ENCODE results near the gene C20orf202. TPM values are rescaled to one million over a fixed set of nuclear protein-coding genes. Genes with fewer than 3 reads are reported as not detected.

C20orf202 gene
- total and polyA plus RNA-seq, 7 experiments from 2014 or later = 0.22 TPM; not detected in 5

DNA sequence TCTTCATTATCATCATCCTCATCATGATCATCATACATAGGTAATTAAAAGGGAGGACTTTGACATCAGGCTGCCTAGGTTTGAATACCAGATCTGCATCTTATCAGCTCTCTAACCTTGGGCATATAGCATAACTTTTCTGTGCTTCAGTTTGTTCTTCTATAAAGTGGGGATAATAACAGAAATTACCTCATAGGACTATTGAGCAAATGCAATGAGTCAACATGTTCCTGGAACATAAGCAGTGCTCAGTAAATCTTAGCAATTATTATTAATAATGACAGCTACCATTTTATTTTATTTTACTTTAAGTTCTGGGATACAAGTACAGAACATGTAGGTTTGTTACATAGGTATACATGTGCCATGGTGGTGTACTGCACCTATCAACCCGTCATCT lies 7.2 kb downstream of the C20orf202 start:
- intact Hi-C loops (cut with micrococcal nuclease) = loop anchor here (5.0 to 10.0 kb wide), 4 partner anchors 238 to 666 kb away; partner anchors contain the start of gene CSNK2A1 (in 1 of the 2)
- Mint-ChIP-seq H3K27ac (no peak overlapping the region), H3K9me3 (no peaks in the 10 kb centered on the region), H3K27me3 (peaks cover 0 to 18% (median 0%) of the 10 kb centered on the region in 5 donors), H3K4me3 (no peak overlapping the region), H3K4me1 (peaks cover 9 to 28% (median 17%) of the 10 kb centered on the region in 7 donors), H3K36me3 (no peaks in the 10 kb centered on the region)
- Histone ChIP-seq H3K9me3 (ENCODE audit: control insufficient read depth in 2 of 3, low read length in 3 of 3) (no peaks in the 10 kb centered on the region), H3K27me3 (ENCODE audit: control insufficient read depth in 2 of 2, insufficient read depth in 2 of 2, low read length in 2 of 2) (no peaks in the 10 kb centered on the region), H3K27ac (ENCODE audit: low read depth, low read length) (no peak overlapping the region), H3K4me1 (ENCODE audit: control insufficient read depth in 2 of 2, insufficient read depth in 2 of 2, low read length in 2 of 2) (peaks cover 5 to 6% of the 10 kb centered on the region in 2 donors), H3K36me3 (ENCODE audit: control insufficient read depth in 2 of 3, insufficient read depth in 3 of 3, low read length in 3 of 3) (no peaks in the 10 kb centered on the region), H3K4me3 (ENCODE audit: low read length) (no peak overlapping the region)
- CTCF ChIA-PET = interaction anchor here (1.5 to 2.0 kb wide), 2 partner anchors 228 to 395 kb away, joined by 3 to 6 read pairs; no protein-coding TSS in a partner anchor
- DNase-seq (no peak), ATAC-seq (no peak)
- POLR2A ChIA-PET = no interaction called here

DNA sequence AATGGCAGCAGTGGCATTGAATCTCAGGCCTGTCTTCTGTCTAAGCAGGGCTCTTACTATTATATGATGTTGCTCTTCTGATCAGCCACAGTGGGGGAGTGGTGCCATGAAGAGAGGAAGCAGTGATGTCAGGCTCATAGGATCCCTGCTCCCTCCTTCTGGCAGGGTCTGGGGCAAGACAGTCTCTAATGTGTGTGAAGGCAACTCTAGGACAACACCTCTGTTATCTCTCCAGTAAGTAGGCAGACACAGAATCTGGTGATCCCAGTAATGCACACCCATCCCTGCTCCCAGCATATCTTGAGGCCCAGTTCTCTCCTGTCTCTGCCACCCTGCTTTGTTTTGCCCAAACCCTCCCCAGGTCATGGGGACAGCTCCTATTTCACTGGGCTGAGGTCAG lies 8.8 kb downstream of the C20orf202 start:
- Mint-ChIP-seq H3K4me3 (no peak overlapping the region), H3K4me1 (peaks cover 21 to 43% (median 32%) of the 10 kb centered on the region in 7 donors), H3K27me3 (peaks cover 0 to 18% (median 0%) of the 10 kb centered on the region in 5 donors), H3K36me3 (no peaks in the 10 kb centered on the region), H3K27ac (peak overlapping the region in 1 of 9 donors; percentile 32), H3K9me3 (no peaks in the 10 kb centered on the region)
- intact Hi-C loops (cut with micrococcal nuclease) = loop anchor here (2.0 to 10.0 kb wide), 5 partner anchors 27 to 667 kb away; partner anchors contain the start of genes CSNK2A1 (in 1 of the 2) and TMEM74B (in 1 of the 2)
- ChIA-PET CTCF (interaction anchor here (0.8 to 3.1 kb wide), 5 partner anchors 13 to 396 kb away, joined by 3 to 20 read pairs (median 3); no protein-coding TSS in a partner anchor), POLR2A (interaction anchor here (0.6 kb wide), 1 partner anchor 396 kb away, joined by 3 read pairs; no protein-coding TSS in a partner anchor)
- H3K27me3 ChIP-seq (ENCODE audit: control insufficient read depth in 2 of 2, insufficient read depth in 2 of 2, low read length in 2 of 2) = no peaks in the 10 kb centered on the region
- H3K4me1 ChIP-seq (ENCODE audit: control insufficient read depth in 2 of 2, insufficient read depth in 2 of 2, low read length in 2 of 2) = peaks cover 5 to 22% of the 10 kb centered on the region in 2 donors
- no peak overlapping the region for H3K4me3 ChIP-seq (ENCODE audit: low read length)
- DNase-seq (no peak), ATAC-seq (no peak)
- no peak overlapping the region for H3K27ac ChIP-seq (ENCODE audit: low read depth, low read length)
- no peaks in the 10 kb centered on the region for H3K36me3 ChIP-seq (ENCODE audit: control insufficient read depth in 2 of 3, insufficient read depth in 3 of 3, low read length in 3 of 3)
- H3K9me3 ChIP-seq (ENCODE audit: control insufficient read depth in 2 of 3, low read length in 3 of 3) = no peaks in the 10 kb centered on the region

DNA sequence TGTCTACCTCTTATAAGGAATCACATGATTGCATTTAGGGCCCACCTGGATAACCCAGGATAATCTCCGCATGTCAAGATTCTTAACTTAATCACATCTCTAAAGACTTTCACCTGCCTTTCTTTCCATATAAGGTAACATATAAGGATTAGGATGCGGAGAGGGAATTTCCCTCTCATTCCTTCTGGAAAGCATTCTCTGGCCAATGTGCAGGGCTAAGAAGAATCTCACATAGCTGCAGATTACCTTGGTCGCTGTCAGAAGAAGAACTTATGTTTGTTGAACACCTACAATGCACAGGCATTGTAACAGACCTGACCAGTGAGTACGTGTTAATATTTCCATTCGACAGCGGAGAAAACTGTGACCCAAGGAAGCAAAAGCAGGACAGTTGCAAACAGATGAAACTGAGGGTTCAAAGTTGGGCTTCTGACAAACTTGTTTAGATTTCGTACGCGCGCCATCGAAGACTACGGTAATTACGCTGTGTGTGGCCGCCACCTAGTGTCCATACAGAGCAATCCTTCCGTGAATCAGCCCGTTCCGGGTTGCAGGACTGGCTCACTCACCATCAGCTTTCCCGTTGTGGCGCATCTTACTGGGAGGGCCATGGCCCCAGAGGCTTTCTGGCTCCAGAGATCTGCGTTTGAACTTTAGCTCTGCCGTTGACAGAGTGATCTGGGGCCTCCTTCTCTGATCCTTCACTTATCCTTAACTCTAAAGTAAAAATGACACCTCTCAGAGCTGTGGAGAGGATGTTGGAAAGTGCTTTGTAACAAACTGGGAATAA lies 9.5 kb downstream of the C20orf202 start:
- H3K27ac Mint-ChIP-seq = peak overlapping the region in 5 of 9 donors; percentile 0 to 97 (median 37)
- H3K4me3 Mint-ChIP-seq = peak overlapping the region in 4 of 10 donors; percentile 9 to 41 (median 36)
- intact Hi-C loops (cut with micrococcal nuclease) = loop anchor here (1.0 to 10.0 kb wide), 9 partner anchors 13 to 668 kb away; partner anchors contain the start of genes CSNK2A1 (in 1 of the 2), RAD21L1 (in 1 of the 2) and TMEM74B (in 1 of the 2)
- Histone ChIP-seq H3K27ac (ENCODE audit: low read depth, low read length) (no peak overlapping the region), H3K9me3 (ENCODE audit: control insufficient read depth in 2 of 3, low read length in 3 of 3) (no peaks in the 10 kb centered on the region), H3K36me3 (ENCODE audit: control insufficient read depth in 2 of 3, insufficient read depth in 3 of 3, low read length in 3 of 3) (no peaks in the 10 kb centered on the region), H3K4me3 (ENCODE audit: low read length) (no peak overlapping the region), H3K27me3 (ENCODE audit: control insufficient read depth in 2 of 2, insufficient read depth in 2 of 2, low read length in 2 of 2) (no peaks in the 10 kb centered on the region), H3K4me1 (ENCODE audit: control insufficient read depth in 2 of 2, insufficient read depth in 2 of 2, low read length in 2 of 2) (peaks cover 5 to 27% of the 10 kb centered on the region in 2 donors)
- ChIA-PET CTCF (interaction anchor here (0.6 to 3.1 kb wide), 18 partner anchors 12 to 443 kb away, joined by 3 to 20 read pairs (median 4); no protein-coding TSS in a partner anchor), POLR2A (no interaction called here)
- no peaks in the 10 kb centered on the region for H3K9me3 Mint-ChIP-seq
- no peaks in the 10 kb centered on the region for H3K36me3 Mint-ChIP-seq
- peaks cover 21 to 51% (median 36%) of the 10 kb centered on the region in 7 donors for H3K4me1 Mint-ChIP-seq
- DNase-seq (peak; percentile 40 to 72 (median 60)), ATAC-seq (peak; percentile 94)
- H3K27me3 Mint-ChIP-seq = peaks cover 0 to 16% (median 0%) of the 10 kb centered on the region in 5 donors

DNA sequence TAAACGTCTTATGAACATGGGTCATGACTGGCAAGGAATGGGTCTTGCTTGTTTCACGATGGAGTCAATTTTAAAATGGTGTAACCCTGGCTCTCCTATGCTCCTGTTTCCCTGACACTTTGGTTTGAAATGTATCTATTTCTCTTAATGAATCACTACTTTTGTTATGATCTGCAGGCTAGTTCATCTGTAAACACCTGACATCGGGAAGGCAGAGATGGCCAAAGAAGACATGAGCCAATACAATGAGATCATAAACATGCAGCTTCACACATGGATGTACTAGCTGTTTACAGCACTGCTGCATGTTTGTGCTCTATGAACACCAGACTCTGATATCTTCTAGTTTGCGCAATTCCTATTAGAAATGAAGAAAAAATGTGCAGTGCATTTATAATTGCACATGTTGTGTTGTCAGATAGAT lies 11.6 kb downstream of the C20orf202 start:
- Histone ChIP-seq H3K27ac (ENCODE audit: low read depth, low read length) (peak overlapping the region; percentile 56), H3K4me1 (ENCODE audit: control insufficient read depth in 2 of 2, insufficient read depth in 2 of 2, low read length in 2 of 2) (peaks cover 5 to 27% of the 10 kb centered on the region in 2 donors), H3K9me3 (ENCODE audit: control insufficient read depth in 2 of 3, low read length in 3 of 3) (no peaks in the 10 kb centered on the region), H3K27me3 (ENCODE audit: control insufficient read depth in 2 of 2, insufficient read depth in 2 of 2, low read length in 2 of 2) (no peaks in the 10 kb centered on the region), H3K4me3 (ENCODE audit: low read length) (no peak overlapping the region), H3K36me3 (ENCODE audit: control insufficient read depth in 2 of 3, insufficient read depth in 3 of 3, low read length in 3 of 3) (no peaks in the 10 kb centered on the region)
- peak overlapping the region; percentile 36 to 97 (median 89) for H3K27ac Mint-ChIP-seq
- peaks cover 0 to 16% (median 0%) of the 10 kb centered on the region in 5 donors for H3K27me3 Mint-ChIP-seq
- ChIA-PET POLR2A (interaction anchor here (0.8 to 1.7 kb wide), 5 partner anchors 11 to 94 kb away, joined by 3 to 6 read pairs (median 4); partner anchors contain the start of gene RAD21L1), CTCF (interaction anchor here (0.9 kb wide), 1 partner anchor 107 kb away, joined by 3 read pairs; no protein-coding TSS in a partner anchor)
- H3K4me1 Mint-ChIP-seq = peaks cover 21 to 55% (median 36%) of the 10 kb centered on the region in 7 donors
- ATAC-seq = no peak
- peaks cover 0 to 2% (median 0%) of the 10 kb centered on the region in 11 donors for H3K9me3 Mint-ChIP-seq
- intact Hi-C loops (cut with micrococcal nuclease) = loop anchor here (1.0 to 10.0 kb wide), 7 partner anchors 10 to 670 kb away; partner anchors contain the start of gene CSNK2A1 (in 1 of the 2)
- peaks cover 0 to 3% (median 0%) of the 10 kb centered on the region in 5 donors for H3K36me3 Mint-ChIP-seq
- H3K4me3 Mint-ChIP-seq = peak overlapping the region in 4 of 10 donors; percentile 28 to 76 (median 72)
- DNase-seq = no peak

DNA sequence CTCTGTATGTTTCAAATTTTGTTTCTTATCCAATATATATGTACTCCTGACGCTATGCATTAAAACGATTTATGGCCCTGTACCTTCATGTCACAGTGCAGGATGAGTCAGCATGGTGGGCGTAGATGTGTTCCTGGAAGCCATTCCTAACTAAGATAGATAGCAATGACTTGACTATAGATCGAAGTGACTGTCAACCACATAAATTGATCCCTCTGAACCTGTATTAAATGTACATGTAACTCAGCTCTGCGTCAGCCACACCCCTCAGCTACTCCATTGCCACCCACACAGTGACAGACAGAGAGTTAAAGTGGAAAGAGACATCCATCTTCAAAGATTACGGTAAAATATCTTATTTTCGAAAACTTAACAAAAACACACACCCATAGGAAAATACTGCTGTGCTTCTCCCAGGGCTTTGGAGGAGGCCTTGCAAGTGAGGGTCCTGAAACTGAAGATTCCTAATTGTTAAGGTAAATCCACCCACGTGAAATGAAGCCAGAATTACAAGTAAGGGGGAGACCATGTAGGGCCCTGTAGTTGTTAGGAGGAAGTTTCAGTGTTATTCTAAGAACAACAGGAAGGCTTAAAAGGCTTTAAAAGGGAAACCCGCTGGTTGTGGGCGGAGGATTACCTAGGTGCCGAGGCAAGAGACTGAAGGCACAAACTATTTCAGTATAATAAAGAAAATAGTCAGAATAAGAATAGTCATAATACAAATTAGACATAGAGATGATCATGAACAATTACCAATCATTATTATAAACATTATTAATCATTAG lies 12.3 kb downstream of the C20orf202 start:
- H3K9me3 ChIP-seq (ENCODE audit: control insufficient read depth in 2 of 3, low read length in 3 of 3) = no peaks in the 10 kb centered on the region
- no peaks in the 10 kb centered on the region for H3K36me3 ChIP-seq (ENCODE audit: control insufficient read depth in 2 of 3, insufficient read depth in 3 of 3, low read length in 3 of 3)
- H3K27me3 Mint-ChIP-seq = peaks cover 0 to 21% (median 0%) of the 10 kb centered on the region in 5 donors
- no peaks in the 10 kb centered on the region for H3K27me3 ChIP-seq (ENCODE audit: control insufficient read depth in 2 of 2, insufficient read depth in 2 of 2, low read length in 2 of 2)
- peaks cover 0 to 2% (median 0%) of the 10 kb centered on the region in 11 donors for H3K9me3 Mint-ChIP-seq
- ATAC-seq (peak; percentile 67), DNase-seq (peak in 7 of 9 donors; percentile 43 to 60 (median 52))
- ChIA-PET CTCF (interaction anchor here (0.9 kb wide), 1 partner anchor 107 kb away, joined by 3 read pairs; no protein-coding TSS in a partner anchor), POLR2A (interaction anchor here (0.8 to 1.7 kb wide), 4 partner anchors 11 to 95 kb away, joined by 3 to 6 read pairs (median 4); partner anchors contain the start of gene RAD21L1)
- peak overlapping the region; percentile 56 for H3K27ac ChIP-seq (ENCODE audit: low read depth, low read length)
- peaks cover 21 to 55% (median 36%) of the 10 kb centered on the region in 7 donors for H3K4me1 Mint-ChIP-seq
- peak overlapping the region; percentile 26 to 79 (median 70) for H3K4me3 Mint-ChIP-seq
- peaks cover 5 to 27% of the 10 kb centered on the region in 2 donors for H3K4me1 ChIP-seq (ENCODE audit: control insufficient read depth in 2 of 2, insufficient read depth in 2 of 2, low read length in 2 of 2)
- intact Hi-C loops (cut with micrococcal nuclease) = loop anchor here (1.0 to 10.0 kb wide), 7 partner anchors 10 to 671 kb away; partner anchors contain the start of genes CSNK2A1 (in 1 of the 2) and SNPH (in 1 of the 2)
- peaks cover 0 to 3% (median 0%) of the 10 kb centered on the region in 5 donors for H3K36me3 Mint-ChIP-seq
- H3K4me3 ChIP-seq (ENCODE audit: low read length) = no peak overlapping the region
- H3K27ac Mint-ChIP-seq = peak overlapping the region; percentile 80 to 97 (median 90)
